IMR-90 (cell line): ENCODE data around the gene ITGA4. TPM values are rescaled to one million over a fixed set of nuclear protein-coding genes. Genes with fewer than 3 reads are reported as not detected.

Source experiments
- ATAC-seq: fragments of 200-7000 bp; cut with Tn5 transposase; 2 replicates; pipeline ENCODE4 v1.9.1; 2020; ENCODE audit warnings: low read depth, mild to moderate bottlenecking, moderate library complexity
- BruUV-seq: library from RNA; stranded (reverse); fragments of 400-500 nt; replicated peaks from 2 replicates; lab custom pipeline; 2021; lab: Mats Ljungman, UMichigan
- CTCF ChIA-PET: fragments of 300-600 bp; formaldehyde crosslinking; extraction: SDS; loops from one replicate; lab custom pipeline; 2021; ENCODE audit warnings: antibody characterized with exemption; lab: Yijun Ruan, JAX
- POLR2A ChIA-PET: fragments of 300-600 bp; sonication (Branson Sonifier 250); formaldehyde crosslinking; loops from one replicate; lab custom pipeline; 2022; ENCODE audit warnings: antibody characterized with exemption; ENCODE audit not compliant: unreplicated experiment; lab: Charles Lee
- DNase-seq: peaks from one replicate; pipeline ENCODE4 v3.0.0; 2013
- H2AFZ ChIP-seq: replicated peaks from 2 replicates; pipeline ENCODE3; 2013; ENCODE audit warnings: low read length, mild to moderate bottlenecking; ENCODE audit not compliant: poor library complexity
- H2AK5ac ChIP-seq: 2 replicates; pipeline ENCODE4 v1.6.1; 2013; ENCODE audit warnings: low read depth, low read length, inconsistent platforms
- H2AK9ac ChIP-seq: replicated peaks from 2 replicates; pipeline ENCODE3; 2013; ENCODE audit warnings: mild to moderate bottlenecking, low read depth, low read length, moderate library complexity; ENCODE audit not compliant: poor library complexity
- H2BK120ac ChIP-seq: 2 replicates; pipeline ENCODE4 v1.6.1; 2013; ENCODE audit warnings: low read depth, low read length, inconsistent platforms
- H2BK15ac ChIP-seq: 3 replicates; pipeline ENCODE4 v1.6.1; 2013; ENCODE audit warnings: low read depth, low read length, inconsistent platforms
- H2BK20ac ChIP-seq: 2 replicates; pipeline ENCODE4 v1.6.1; 2013; ENCODE audit warnings: low read depth, mild to moderate bottlenecking, inconsistent platforms, low read length, moderate library complexity
- H2BK5ac ChIP-seq: 2 replicates; pipeline ENCODE4 v1.6.1; 2013; ENCODE audit warnings: mild to moderate bottlenecking, low read depth, low read length, inconsistent platforms; ENCODE audit not compliant: poor library complexity, severe bottlenecking
- H3K14ac ChIP-seq: replicated peaks from 2 replicates; pipeline ENCODE4 v1.6.1; 2013; ENCODE audit warnings: low read depth, low read length, inconsistent platforms
- H3K18ac ChIP-seq: 2 replicates; pipeline ENCODE4 v1.6.1; 2013; ENCODE audit warnings: low read depth, low read length, control low read depth
- H3K23ac ChIP-seq: 2 replicates; pipeline ENCODE4 v1.6.1; 2013; ENCODE audit warnings: low read depth, low read length, inconsistent platforms
- H3K27ac ChIP-seq: 2 replicates; pipeline ENCODE4 v1.5.1; 2013; ENCODE audit warnings: mild to moderate bottlenecking, control low read depth, low read length; ENCODE audit not compliant: insufficient read depth
- H3K27me3 ChIP-seq: 2 replicates; pipeline ENCODE4 v1.6.1; 2013; ENCODE audit warnings: low read length; ENCODE audit not compliant: control insufficient read depth, insufficient read depth
- H3K36me3 ChIP-seq: 2 replicates; pipeline ENCODE4 v1.6.1; 2013; ENCODE audit warnings: low read length, mixed read lengths; ENCODE audit not compliant: control insufficient read depth, insufficient read depth
- H3K4ac ChIP-seq: 2 replicates; pipeline ENCODE4 v1.6.1; 2013; ENCODE audit warnings: low read depth, low read length, inconsistent platforms
- H3K4me1 ChIP-seq: 2 replicates; pipeline ENCODE4 v1.6.1; 2013; ENCODE audit warnings: low read length, mixed read lengths; ENCODE audit not compliant: control insufficient read depth, insufficient read depth
- H3K4me2 ChIP-seq: 2 replicates; pipeline ENCODE4 v1.6.1; 2013; ENCODE audit warnings: low read depth, mild to moderate bottlenecking, control low read depth, low read length, moderate library complexity
- H3K4me3 ChIP-seq: 2 replicates; pipeline ENCODE4 v1.5.1; 2013; ENCODE audit warnings: low read depth, mild to moderate bottlenecking, control low read depth, low read length, moderate library complexity; ENCODE audit not compliant: insufficient read depth
- H3K56ac ChIP-seq: 2 replicates; pipeline ENCODE4 v1.6.1; 2013; ENCODE audit warnings: low read length, inconsistent platforms; ENCODE audit not compliant: insufficient read depth; ENCODE audit errors: extremely low read depth
- H3K79me1 ChIP-seq, 2 experiments: 2 replicates each; pipeline ENCODE4 v1.6.1; 2013; ENCODE audit warnings: low read length in 2 of 2, inconsistent platforms in 1 of 2, low read depth in 1 of 2
- H3K9ac ChIP-seq: 2 replicates; pipeline ENCODE4 v1.6.1; 2013; ENCODE audit warnings: low read depth, low read length, control low read depth
- H3K9me1 ChIP-seq: 2 replicates; pipeline ENCODE4 v1.6.1; 2013; ENCODE audit warnings: low read length, inconsistent platforms; ENCODE audit not compliant: insufficient read depth
- H3K9me3 ChIP-seq: 2 replicates; pipeline ENCODE4 v1.6.1; 2013; ENCODE audit warnings: low read length; ENCODE audit not compliant: control insufficient read depth, insufficient read depth
- H4K20me1 ChIP-seq: 2 replicates; pipeline ENCODE4 v1.6.1; 2013; ENCODE audit warnings: low read length, inconsistent platforms; ENCODE audit not compliant: insufficient read depth
- H4K5ac ChIP-seq: 2 replicates; pipeline ENCODE4 v1.6.1; 2013; ENCODE audit warnings: mild to moderate bottlenecking, low read depth, low read length, control low read depth
- H4K8ac ChIP-seq, 2 experiments: 2 replicates each; pipeline ENCODE4 v1.6.1; 2013; ENCODE audit warnings: low read depth in 2 of 2, low read length in 2 of 2, control low read depth in 1 of 2, inconsistent platforms in 1 of 2
- H4K91ac ChIP-seq: 2 replicates; pipeline ENCODE4 v1.6.1; 2013; ENCODE audit warnings: low read depth, low read length, inconsistent platforms; ENCODE audit not compliant: insufficient read depth
- CHD1 ChIP-seq: IDR thresholded peaks from 2 replicates; pipeline ENCODE4 v1.6.1; 2012; ENCODE audit warnings: low read depth, low read length, improper control_type of control experiment
- MXI1 ChIP-seq: IDR thresholded peaks from 2 replicates; pipeline ENCODE4 v1.6.1; 2012; ENCODE audit warnings: low read depth, mild to moderate bottlenecking, low read length, moderate library complexity, borderline replicate concordance
- WGBS, 2 experiments: methylation state at CpG; one replicate each; pipeline versions ENCODE4 v1.1.5 to v1.1.7; 2013; ENCODE audit warnings: missing lambda C conversion rate in 2 of 2; ENCODE audit not compliant: insufficient read length in 1 of 2; ENCODE audit errors: extremely low coverage in 2 of 2; 5-methylcytosine and 5-hydroxymethylcytosine counted together
- dilution Hi-C: fragments of 300-500 bp; cut with HindIII; formaldehyde crosslinking; loops from one replicate; pipeline ENCODE4 v1.14.3; 2018; ENCODE audit warnings: low sequenced_read_pairs; ENCODE audit not compliant: unreplicated experiment
- in situ Hi-C: fragments of 300-500 bp; cut with MboI; formaldehyde crosslinking; loops from 3 replicates; pipeline ENCODE4 v1.14.3; 2019; ENCODE audit warnings: low sequenced_read_pairs, inconsistent platforms, mixed read lengths
- intact Hi-C: fragments of 100-400 bp; cut with micrococcal nuclease; formaldehyde crosslinking; loops from 2 replicates; pipeline ENCODE4 v1.10.0; 2022
- polyA plus RNA-seq, 3 experiments: library from polyadenylated mRNA; depleted of rRNA; stranded (reverse); fragments of >200 nt; gene quantifications; 2 replicates each; pipeline ENCODE4 v1.2.3, GENCODE V29; 2012; ENCODE audit warnings: low replicate concordance in 1 of 3
- total RNA-seq: library from RNA; depleted of rRNA; stranded (reverse); fragments of >200 nt; gene quantifications from 2 replicates; pipeline ENCODE4 v1.2.3, GENCODE V29; 2012

ITGA4 gene
- total and polyA plus RNA-seq, 2 of the 4 experiments (the other 2 are of a cell fraction) = 6.9 to 13.6 TPM

DNA sequence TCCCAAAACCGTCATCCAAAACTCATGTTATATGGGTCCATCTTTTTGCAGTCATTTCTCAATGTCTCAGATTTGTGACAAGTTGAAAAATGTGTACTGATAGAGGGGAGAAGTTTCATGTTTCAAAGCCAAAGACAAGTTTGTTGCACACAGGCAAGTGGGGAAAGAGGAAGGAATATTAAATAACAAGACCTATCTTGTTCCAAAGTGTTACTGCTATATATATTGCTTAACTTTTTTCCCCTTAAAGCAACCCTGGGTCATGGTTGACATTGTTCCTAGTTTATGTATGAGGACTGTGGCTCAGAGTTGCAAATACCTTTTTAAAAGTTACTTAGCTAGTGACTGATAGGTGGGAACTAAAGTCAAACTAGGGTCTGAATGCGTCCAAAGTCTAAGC, 1.7 kb downstream of the ITGA4 start:
- H3K23ac ChIP-seq = no peak overlapping the region
- DNase-seq (no peak), ATAC-seq (no peak)
- no peak overlapping the region for H3K56ac ChIP-seq
- H4K91ac ChIP-seq = no peak overlapping the region
- H3K4me2 ChIP-seq = no peak overlapping the region
- no peak overlapping the region for H3K27ac ChIP-seq
- no peak overlapping the region for H2BK120ac ChIP-seq
- H3K4me1 ChIP-seq = 0 out of 2 replicates have a peak, but pooled peaks cover 2% of the 10 kb centered on the region
- no CpG with 5 or more reads among the region's 2 CpGs for WGBS, 2 experiments
- H3K9me1 ChIP-seq = no peaks in the 10 kb centered on the region
- H3K9ac ChIP-seq = no peak overlapping the region
- no peak overlapping the region for H3K14ac ChIP-seq
- CTCF ChIA-PET = interaction anchor here (3.0 kb wide), 1 partner anchor 7 kb away, joined by 11 read pairs; no protein-coding TSS in a partner anchor
- H4K20me1 ChIP-seq = no peaks in the 10 kb centered on the region
- no TSS peak for BruUV-seq
- H2BK15ac ChIP-seq = no peak overlapping the region
- POLR2A ChIA-PET = no interaction called here
- no peak overlapping the region for H2AFZ ChIP-seq
- TF ChIP-seq MXI1 = no peak
- no peak for TF ChIP-seq CHD1
- intact Hi-C loops (no loop called here), in situ Hi-C loops (loop anchor here (10.0 kb wide), 1 partner anchor 344 kb away; no protein-coding TSS in a partner anchor), dilution Hi-C loops (no loop called here)
- H3K18ac ChIP-seq = no peak overlapping the region
- no peaks in the 10 kb centered on the region for H3K36me3 ChIP-seq
- H3K27me3 ChIP-seq = no peaks in the 10 kb centered on the region; the same call in 1 of the 2 replicates
- no peaks in the 10 kb centered on the region for H3K9me3 ChIP-seq
- H4K5ac ChIP-seq = no peak overlapping the region
- no peak overlapping the region for H2BK20ac ChIP-seq
- H3K4me3 ChIP-seq = no peak overlapping the region
- no peak overlapping the region for H2AK9ac ChIP-seq
- H3K4ac ChIP-seq = no peak overlapping the region
- no peak overlapping the region for H2AK5ac ChIP-seq
- H2BK5ac ChIP-seq = no peak overlapping the region
- H3K79me1 ChIP-seq = 0 out of 4 replicates have a peak, but pooled peaks cover 0 to 3% of the 10 kb centered on the region in 2 experiments
- H4K8ac ChIP-seq = no peak overlapping the region
